GM13976 (cell line): ENCODE measurements around the gene SFXN5.
"Not testable (repeated sequence)": the region's sequence is repeated elsewhere in the genome, so short reads cannot be mapped to it uniquely, and the experiment has no call there.

ENCODE experiments used
- DNase-seq: peaks from one replicate; pipeline ENCODE4 v3.0.0; 2012; ENCODE audit warnings: low spot score
- CTCF ChIP-seq: IDR thresholded peaks from 2 replicates; pipeline ENCODE4 v1.5.1; 2012; ENCODE audit warnings: borderline replicate concordance, mild to moderate bottlenecking; ENCODE audit not compliant: insufficient read depth; ENCODE audit errors: extremely low read depth, missing control alignments, control extremely low read depth
- in situ Hi-C: fragments of 300-500 bp; cut with MboI; formaldehyde crosslinking; loops from one replicate; pipeline ENCODE4 v1.12.0; 2022; ENCODE audit warnings: low sequenced_read_pairs, mixed read lengths, inconsistent platforms; ENCODE audit not compliant: unreplicated experiment

Gene SFXN5

GRCh38 chr2:73095910-73096309, 24.4 kb upstream of the SFXN5 start:
- in situ Hi-C loops = no loop called here
- TF ChIP-seq CTCF = no peak
- no peak for DNase-seq

DNA sequence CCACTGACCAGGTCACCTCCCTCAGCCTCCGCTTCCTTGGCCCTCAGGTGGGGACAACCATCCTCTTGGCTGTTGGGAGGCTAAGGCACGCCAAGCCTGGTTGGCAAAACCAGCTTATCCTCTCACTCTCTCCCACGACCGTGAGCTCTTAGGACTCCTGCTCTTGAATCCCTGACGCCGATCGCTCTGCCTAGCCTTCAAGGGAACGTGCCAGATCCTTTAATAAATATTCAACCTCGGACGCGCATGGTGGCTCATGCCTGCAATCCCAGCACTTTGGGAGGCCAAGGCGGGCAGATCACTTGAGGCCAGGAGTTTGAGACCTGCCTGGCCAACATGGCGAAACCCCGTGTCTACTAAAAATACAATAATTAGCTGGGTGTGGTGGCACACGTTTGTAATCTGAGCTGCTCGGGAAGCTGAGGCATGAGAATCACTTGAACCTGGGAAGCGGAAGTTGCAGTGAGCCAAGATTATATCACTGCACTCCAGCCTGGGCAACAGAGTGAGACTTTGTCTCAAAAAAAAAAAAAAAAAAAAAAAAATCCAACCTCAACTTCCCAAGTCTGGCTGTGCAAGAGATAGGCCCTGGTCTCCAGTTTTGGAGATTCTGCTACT, 22.2 kb upstream of the SFXN5 start:
- DNase-seq, in situ Hi-C loops: not testable (repeated sequence)

- in situ Hi-C loops = no loop called here
- no peak for DNase-seq
- no peak for TF ChIP-seq CTCF
Measured at GRCh38 chr2:73092146-73092783, 20.8 kb upstream of the SFXN5 start.

DNA sequence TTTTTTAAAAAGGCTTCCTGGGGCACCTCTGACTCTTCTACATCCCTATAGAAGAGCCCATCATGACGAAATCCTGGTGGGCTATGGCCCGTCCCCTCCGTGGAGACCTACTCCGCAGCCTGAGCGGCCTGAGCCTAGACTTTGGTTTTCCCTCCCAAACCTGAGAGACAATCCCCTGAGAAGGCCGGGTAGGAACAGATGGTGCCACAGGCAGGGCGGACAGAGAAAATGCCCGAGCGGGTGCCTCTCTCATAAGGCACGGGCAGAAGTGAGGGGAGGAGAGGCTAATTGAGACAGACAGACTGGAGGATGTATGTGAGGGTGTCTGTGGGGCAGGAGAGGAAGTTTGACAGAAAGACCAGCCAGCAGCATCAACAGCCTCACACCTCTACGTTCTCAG, 20.2 kb upstream of the SFXN5 start:
- in situ Hi-C loops = no loop called here
- no peak for DNase-seq
- TF ChIP-seq CTCF = no peak

DNA sequence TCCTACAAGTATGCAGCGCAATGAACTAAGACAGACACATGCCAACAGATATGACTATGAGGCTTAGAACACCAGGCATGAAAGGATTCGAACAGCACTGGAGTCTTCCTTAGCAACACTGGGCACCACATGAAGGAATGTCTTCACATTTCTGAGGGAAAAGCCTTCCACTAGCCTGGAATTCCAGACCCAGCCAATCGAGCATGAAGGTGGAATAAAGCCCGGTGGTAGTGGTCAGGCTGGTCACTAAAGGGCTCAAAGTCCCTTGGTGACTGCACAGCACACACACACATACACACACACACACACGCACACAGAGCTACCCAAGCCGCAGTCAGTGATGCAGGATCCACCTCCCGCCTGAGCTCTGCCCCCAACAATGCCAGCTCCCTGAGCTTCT, 19.7 kb upstream of the SFXN5 start:
- no peak for DNase-seq
- in situ Hi-C loops = no loop called here
- TF ChIP-seq CTCF = no peak

DNA sequence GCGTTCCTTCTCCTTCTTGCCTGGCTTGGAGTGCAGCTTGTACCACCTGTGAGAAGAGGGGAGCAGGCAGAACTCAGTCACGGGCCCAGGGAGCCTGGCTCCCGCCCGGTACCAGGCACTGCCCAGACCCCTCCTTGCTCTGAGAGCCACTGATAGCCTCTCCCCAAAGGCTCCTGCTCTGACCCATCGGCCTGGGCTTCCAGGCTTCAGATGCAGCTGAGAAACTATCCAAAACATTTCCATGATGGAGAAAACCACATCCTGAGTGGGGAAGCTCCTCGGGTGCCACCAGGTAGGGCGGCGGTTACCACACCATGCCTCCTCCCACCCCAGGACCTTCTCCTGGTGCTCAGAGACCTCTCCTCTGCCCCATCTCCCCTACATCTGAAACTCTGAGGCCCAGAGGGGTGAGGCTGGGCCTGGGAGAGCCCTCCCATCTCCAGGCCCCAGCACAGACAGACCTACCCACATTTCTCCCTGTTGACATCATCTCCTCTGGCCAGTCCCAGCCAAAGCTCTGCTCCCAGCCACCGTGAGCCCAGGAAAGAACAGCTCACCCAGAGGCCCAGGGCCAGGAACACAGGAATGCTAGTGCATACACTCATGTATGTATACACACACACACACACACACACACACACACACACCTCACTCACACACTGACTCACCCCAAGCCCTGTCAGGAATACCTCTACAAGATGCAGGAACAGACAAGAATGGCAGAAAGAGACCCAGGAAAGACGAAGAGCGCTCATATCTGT, 17.9 kb upstream of the SFXN5 start:
- TF ChIP-seq CTCF = no peak
- no peak for DNase-seq
- in situ Hi-C loops = loop anchor here (10.0 kb wide), 1 partner anchor 75 kb away; no protein-coding TSS in a partner anchor

DNA sequence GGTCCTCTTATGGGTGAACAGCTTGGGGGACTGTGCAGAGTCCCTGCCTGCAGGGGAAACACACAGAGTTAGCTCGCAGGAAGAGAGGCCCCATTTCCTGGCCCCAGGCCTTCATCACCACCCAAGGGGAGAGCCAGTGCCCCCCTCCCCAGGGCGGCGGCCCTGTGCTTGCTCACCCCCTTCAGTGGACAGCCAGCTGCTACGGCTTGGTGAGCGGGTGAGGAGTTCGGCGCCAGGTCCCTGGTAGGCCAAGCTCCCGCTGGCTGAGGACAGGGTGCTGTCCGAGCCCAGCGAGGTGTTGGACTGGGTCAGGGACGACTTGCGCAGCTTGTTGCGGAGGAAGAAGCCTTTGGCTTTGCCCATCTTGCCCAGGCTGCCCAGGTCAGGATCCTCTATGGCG, 17.2 kb upstream of the SFXN5 start:
- DNase-seq = no peak
- TF ChIP-seq CTCF = no peak
- in situ Hi-C loops = loop anchor here (10.0 kb wide), 1 partner anchor 76 kb away; no protein-coding TSS in a partner anchor
